ENCODE data around the gene NNT.
A peak's percentile ranks its signal among the peaks of the same experiment; 100 is the strongest.

NNT gene

DNA sequence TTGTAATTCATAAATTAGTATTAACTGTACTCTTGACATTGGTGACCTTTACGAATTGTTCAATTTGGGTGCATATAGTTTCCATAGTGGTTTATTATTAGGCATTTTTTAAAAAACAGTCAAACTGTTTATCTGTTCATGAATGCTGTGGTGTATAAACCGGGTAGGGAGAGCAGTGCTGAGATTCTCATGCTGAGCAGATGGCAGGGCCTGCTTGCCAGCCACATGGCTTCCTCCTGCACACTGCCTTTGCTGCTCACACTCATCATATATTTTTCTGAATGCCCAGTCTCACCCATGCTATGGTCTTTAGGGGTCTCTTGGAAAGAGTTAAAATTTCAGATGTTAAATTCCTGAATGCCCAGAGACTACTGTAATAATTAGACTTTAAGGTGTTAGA lies 40.8 kb downstream of the NNT start:
- H3K27me3 ChIP-seq, result no peaks in the 10 kb centered on the region
- peaks cover 0 to 23% (median 0%) of the 10 kb centered on the region in 3 donors for H3K36me3 ChIP-seq
- H3K4me1 ChIP-seq, result peaks cover 0 to 72% (median 18%) of the 10 kb centered on the region in 4 donors
- TF ChIP-seq, protein P1, sequence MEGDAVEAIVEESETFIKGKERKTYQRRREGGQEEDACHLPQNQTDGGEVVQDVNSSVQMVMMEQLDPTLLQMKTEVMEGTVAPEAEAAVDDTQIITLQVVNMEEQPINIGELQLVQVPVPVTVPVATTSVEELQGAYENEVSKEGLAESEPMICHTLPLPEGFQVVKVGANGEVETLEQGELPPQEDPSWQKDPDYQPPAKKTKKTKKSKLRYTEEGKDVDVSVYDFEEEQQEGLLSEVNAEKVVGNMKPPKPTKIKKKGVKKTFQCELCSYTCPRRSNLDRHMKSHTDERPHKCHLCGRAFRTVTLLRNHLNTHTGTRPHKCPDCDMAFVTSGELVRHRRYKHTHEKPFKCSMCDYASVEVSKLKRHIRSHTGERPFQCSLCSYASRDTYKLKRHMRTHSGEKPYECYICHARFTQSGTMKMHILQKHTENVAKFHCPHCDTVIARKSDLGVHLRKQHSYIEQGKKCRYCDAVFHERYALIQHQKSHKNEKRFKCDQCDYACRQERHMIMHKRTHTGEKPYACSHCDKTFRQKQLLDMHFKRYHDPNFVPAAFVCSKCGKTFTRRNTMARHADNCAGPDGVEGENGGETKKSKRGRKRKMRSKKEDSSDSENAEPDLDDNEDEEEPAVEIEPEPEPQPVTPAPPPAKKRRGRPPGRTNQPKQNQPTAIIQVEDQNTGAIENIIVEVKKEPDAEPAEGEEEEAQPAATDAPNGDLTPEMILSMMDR (IDR thresholded peaks at IDR 0.05), result no peak
- H3K4me3 ChIP-seq, result no peak overlapping the region
- H3K9me3 ChIP-seq, result no peaks in the 10 kb centered on the region
- no peak for DNase-seq
- intact Hi-C loops (cut with DNase I; ENCODE audit: low total_unique reads), result no loop called here
- H3K27ac ChIP-seq, result peak overlapping the region in 1 of 2 donors; percentile 54

DNA sequence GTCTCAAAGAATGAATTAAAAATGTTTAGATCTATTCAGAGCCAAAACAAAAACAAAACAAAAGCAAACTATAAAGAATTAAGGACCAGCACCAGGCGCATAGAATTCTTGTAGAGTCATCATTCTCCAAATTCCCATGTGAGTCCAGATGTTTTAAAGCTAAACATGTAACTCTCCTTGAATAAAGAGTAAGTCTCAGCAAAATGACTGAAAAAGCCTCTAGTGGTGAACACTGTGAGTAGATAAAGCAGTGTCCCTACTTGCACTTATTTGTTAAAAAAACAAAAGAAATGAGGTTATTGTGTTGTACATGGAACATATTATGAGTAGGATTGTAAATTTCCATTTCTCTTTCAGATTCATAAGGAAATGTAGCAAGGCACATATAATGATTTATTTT lies 44.0 kb downstream of the NNT start:
- TF ChIP-seq, protein P1 (IDR thresholded peaks at IDR 0.05), result no peak
- H3K4me3 ChIP-seq, result no peak overlapping the region
- no peak for DNase-seq
- H3K9me3 ChIP-seq, result no peaks in the 10 kb centered on the region
- H3K4me1 ChIP-seq, result peaks cover 0 to 57% (median 27%) of the 10 kb centered on the region in 4 donors
- H3K36me3 ChIP-seq, result peaks cover 17 to 35% (median 28%) of the 10 kb centered on the region in 3 donors
- no peaks in the 10 kb centered on the region for H3K27me3 ChIP-seq
- H3K27ac ChIP-seq, result no peak overlapping the region
- intact Hi-C loops (cut with DNase I; ENCODE audit: low total_unique reads), result no loop called here

DNA sequence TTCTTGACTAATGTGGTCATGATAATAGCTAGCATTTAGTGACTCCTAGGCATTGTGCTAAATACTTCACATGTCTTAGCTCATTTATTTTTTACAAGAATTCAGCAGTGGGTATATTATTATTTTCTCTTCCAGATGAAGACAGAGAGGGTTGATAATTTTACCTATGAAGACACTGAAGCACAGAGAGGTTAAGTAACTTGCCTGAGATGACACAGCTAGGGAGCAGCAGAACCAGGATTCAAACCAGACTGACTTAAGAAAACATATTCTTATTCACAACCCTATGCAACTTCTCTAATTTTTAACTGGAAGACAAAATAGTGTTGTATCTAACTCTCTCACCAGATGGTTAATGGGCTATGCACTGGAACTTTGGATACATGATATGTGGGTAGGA lies 44.8 kb downstream of the NNT start:
- Histone ChIP-seq H3K4me1 (peaks cover 0 to 55% (median 22%) of the 10 kb centered on the region in 4 donors), H3K27me3 (no peaks in the 10 kb centered on the region), H3K9me3 (no peaks in the 10 kb centered on the region), H3K36me3 (peaks cover 25 to 39% (median 34%) of the 10 kb centered on the region in 3 donors), H3K27ac (peak overlapping the region; percentile 67 to 71), H3K4me3 (no peak overlapping the region)
- intact Hi-C loops (cut with DNase I; ENCODE audit: low total_unique reads), result no loop called here
- no peak for DNase-seq
- TF ChIP-seq, protein P1 (IDR thresholded peaks at IDR 0.05), result no peak

DNA sequence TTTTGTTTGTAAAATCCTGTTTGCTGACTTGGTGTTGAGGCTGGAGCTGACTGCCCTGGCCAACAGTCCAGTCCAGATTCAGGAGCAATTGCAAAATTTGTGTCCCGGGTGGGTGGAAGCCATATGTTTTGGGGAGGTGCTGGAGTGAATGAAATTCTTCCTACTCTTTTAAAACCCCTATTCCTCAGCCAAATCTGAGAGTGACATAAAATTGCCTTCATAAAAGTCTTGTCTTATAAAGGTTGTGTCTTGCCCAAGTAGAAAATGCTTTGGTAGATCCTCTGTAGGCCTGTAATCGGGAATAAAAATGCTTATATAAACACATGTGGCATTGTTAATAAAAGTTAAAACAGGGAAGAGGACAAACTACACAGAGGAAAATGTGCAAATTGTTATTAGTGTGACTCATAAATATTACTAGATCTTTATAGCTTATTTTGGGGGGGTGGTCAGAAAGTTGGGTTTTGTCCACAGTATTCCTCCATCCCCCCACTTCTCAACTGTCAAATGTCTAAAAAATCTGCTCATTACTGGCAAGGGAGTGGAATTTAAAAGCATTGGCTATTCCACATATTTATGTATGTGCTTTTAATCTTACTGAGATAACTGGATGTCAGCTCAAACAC lies 45.6 kb downstream of the NNT start:
- H3K27ac ChIP-seq, result peak overlapping the region; percentile 67 to 71
- no peaks in the 10 kb centered on the region for H3K27me3 ChIP-seq
- TF ChIP-seq, protein P1 (IDR thresholded peaks at IDR 0.05), result no peak
- peaks cover 31 to 44% (median 42%) of the 10 kb centered on the region in 3 donors for H3K36me3 ChIP-seq
- no peaks in the 10 kb centered on the region for H3K9me3 ChIP-seq
- H3K4me1 ChIP-seq, result peaks cover 0 to 49% (median 21%) of the 10 kb centered on the region in 4 donors
- intact Hi-C loops (cut with DNase I; ENCODE audit: low total_unique reads), result no loop called here
- H3K4me3 ChIP-seq, result no peak overlapping the region
- DNase-seq, result peak in 1 of 2 donors; percentile 47

DNA sequence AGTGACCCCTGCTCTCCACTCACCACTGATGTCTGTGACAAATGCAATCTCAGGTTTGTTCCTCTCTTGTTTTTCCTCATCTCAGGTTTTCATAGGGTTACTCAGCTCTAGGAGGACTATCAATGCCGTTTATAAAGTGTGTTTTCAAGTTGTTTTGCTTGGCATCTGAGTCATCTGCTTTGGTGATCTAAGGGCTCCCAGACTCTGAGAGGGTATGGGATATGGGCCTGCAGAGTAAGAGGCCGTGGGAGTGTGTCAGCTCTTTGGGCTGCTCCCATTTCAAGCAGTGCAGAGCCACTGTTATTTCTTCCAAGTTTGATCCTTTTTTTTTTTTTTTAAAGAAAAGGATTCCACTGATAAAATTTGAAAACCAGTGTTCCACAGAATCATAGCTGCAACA lies 46.3 kb downstream of the NNT start:
- H3K36me3 ChIP-seq, result peaks cover 31 to 49% (median 44%) of the 10 kb centered on the region in 3 donors
- intact Hi-C loops (cut with DNase I; ENCODE audit: low total_unique reads), result no loop called here

More for the DNA sequence above, 46.3 kb downstream of the NNT start:
- H3K4me3 ChIP-seq, result no peak overlapping the region
- DNase-seq, result no peak
- TF ChIP-seq, protein P1 (IDR thresholded peaks at IDR 0.05), result no peak
- H3K4me1 ChIP-seq, result peaks cover 0 to 45% (median 19%) of the 10 kb centered on the region in 4 donors
- H3K27ac ChIP-seq, result peak overlapping the region; percentile 67 to 71
- H3K27me3 ChIP-seq, result no peaks in the 10 kb centered on the region
- H3K9me3 ChIP-seq, result no peaks in the 10 kb centered on the region
